Esophagus squamous epithelium (tissue), 5 donors: ENCODE results near the gene PLEKHA7. TPM values are rescaled to one million over a fixed set of nuclear protein-coding genes. Genes with fewer than 3 reads are reported as not detected.

Experiments used
- DNase-seq: peaks from one replicate; lab custom pipeline; 2025; lab: John Stamatoyannopoulos, UW
- H3K27ac ChIP-seq, 4 donors: fragments of 200-600 bp; sonication (generic); one replicate each; pipeline ENCODE4 v1.5.1; 2016 to 2019; ENCODE audit warnings: mild to moderate bottlenecking in 1 of 4
- H3K27me3 ChIP-seq, 4 donors: fragments of 200-600 bp; sonication (generic); 1 replicate in 3 of 4; 2 replicates in 1 of 4; pipeline versions ENCODE4 v1.5.1 to v1.6.0; 2017 to 2021; ENCODE audit warnings: antibody characterized with exemption in 1 of 4
- H3K36me3 ChIP-seq, 3 donors: fragments of 200-600 bp; sonication (generic); one replicate each; pipeline ENCODE4 v1.5.1; 2016 to 2019
- H3K4me1 ChIP-seq, 3 donors: fragments of 200-600 bp; sonication (generic); one replicate each; pipeline ENCODE4 v1.5.1; 2017 to 2019
- H3K4me3 ChIP-seq, 4 donors: fragments of 200-600 bp; sonication (generic); 1 replicate in 3 of 4; 2 replicates in 1 of 4; pipeline ENCODE4 v1.5.1; 2016 to 2019; ENCODE audit warnings: mild to moderate bottlenecking in 2 of 4, moderate library complexity in 1 of 4
- H3K9me3 ChIP-seq, 3 donors: fragments of 200-600 bp; sonication (generic); one replicate each; pipeline ENCODE4 v1.5.1; 2016 to 2019
- POLR2A ChIP-seq, 4 donors: fragments of 450-650 bp; IDR thresholded peaks; one replicate each; pipeline ENCODE4 v1.6.1; 2017; ENCODE audit warnings: antibody characterized with exemption in 4 of 4, mild to moderate bottlenecking in 4 of 4, moderate library complexity in 3 of 4
- WGBS, 2 donors: methylation state at CpG; one replicate each; pipeline ENCODE4 v1.1.5; 2018; 5-methylcytosine and 5-hydroxymethylcytosine counted together
- intact Hi-C: fragments of 100-400 bp; cut with DNase I; formaldehyde crosslinking; loops from one replicate; pipeline ENCODE4 v1.15.0; 2022
- total RNA-seq, 4 donors: library from RNA; depleted of rRNA; stranded (reverse); fragments of >200 nt; gene quantifications; one replicate each; pipeline ENCODE4 v1.1.0, GENCODE V29; 2016
- TF ChIP-seq, protein P1 (sequence below), 6 experiments: fragments of 450-650 bp in 4 of 6; fragments of 200-600 bp in 2 of 6; sonication (generic) in 2 of 6; IDR thresholded peaks; one replicate each; pipeline ENCODE4 v1.5.1; 2016 to 2019; ENCODE audit warnings: antibody characterized with exemption in 6 of 6, mild to moderate bottlenecking in 4 of 6, moderate library complexity in 4 of 6
- donor health status: DM: yes; HTN: yes; CAD: no.

PLEKHA7 gene
- total RNA-seq, 4 donors from 2014 or later = 49.8 to 129 (median 59.3) TPM

DNA sequence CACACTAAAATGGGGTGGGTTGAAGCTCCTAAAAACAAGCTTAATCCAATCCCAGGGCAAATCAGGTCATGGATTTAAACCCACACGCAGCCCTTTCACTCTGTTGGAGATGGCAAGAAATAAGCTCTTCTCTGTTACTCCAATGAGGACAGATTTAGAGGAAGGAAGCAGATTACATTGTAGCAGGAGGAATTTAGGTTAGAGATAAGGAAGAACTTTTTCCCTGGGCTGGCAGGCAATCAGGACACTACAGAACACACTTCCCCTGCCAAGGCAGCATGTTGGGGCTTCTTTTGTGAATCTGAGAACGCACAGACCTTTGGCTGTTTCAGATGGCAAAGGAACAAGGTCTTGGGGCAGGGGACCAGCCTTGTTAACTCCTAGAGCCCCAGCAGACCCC lies 229.5 kb downstream of the PLEKHA7 start:
- Histone ChIP-seq H3K4me3 (no peak overlapping the region), H3K4me1 (peaks cover 0 to 78% (median 25%) of the 10 kb centered on the region in 3 donors), H3K27me3 (no peaks in the 10 kb centered on the region), H3K36me3 (peaks cover 0 to 56% (median 3%) of the 10 kb centered on the region in 3 donors), H3K9me3 (no peaks in the 10 kb centered on the region), H3K27ac (no peak overlapping the region)
- no peak for DNase-seq
- no peak for TF ChIP-seq POLR2A (IDR thresholded peaks at IDR 0.05)
- TF ChIP-seq, protein P1, sequence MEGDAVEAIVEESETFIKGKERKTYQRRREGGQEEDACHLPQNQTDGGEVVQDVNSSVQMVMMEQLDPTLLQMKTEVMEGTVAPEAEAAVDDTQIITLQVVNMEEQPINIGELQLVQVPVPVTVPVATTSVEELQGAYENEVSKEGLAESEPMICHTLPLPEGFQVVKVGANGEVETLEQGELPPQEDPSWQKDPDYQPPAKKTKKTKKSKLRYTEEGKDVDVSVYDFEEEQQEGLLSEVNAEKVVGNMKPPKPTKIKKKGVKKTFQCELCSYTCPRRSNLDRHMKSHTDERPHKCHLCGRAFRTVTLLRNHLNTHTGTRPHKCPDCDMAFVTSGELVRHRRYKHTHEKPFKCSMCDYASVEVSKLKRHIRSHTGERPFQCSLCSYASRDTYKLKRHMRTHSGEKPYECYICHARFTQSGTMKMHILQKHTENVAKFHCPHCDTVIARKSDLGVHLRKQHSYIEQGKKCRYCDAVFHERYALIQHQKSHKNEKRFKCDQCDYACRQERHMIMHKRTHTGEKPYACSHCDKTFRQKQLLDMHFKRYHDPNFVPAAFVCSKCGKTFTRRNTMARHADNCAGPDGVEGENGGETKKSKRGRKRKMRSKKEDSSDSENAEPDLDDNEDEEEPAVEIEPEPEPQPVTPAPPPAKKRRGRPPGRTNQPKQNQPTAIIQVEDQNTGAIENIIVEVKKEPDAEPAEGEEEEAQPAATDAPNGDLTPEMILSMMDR (IDR thresholded peaks at IDR 0.05) = no peak
- intact Hi-C loops = loop anchor here (5.0 kb wide), 1 partner anchor 98 kb away; no protein-coding TSS in a partner anchor
- 41 to 62% methylated on average over 2 of the region's 2 CpGs for WGBS, 2 donors

DNA sequence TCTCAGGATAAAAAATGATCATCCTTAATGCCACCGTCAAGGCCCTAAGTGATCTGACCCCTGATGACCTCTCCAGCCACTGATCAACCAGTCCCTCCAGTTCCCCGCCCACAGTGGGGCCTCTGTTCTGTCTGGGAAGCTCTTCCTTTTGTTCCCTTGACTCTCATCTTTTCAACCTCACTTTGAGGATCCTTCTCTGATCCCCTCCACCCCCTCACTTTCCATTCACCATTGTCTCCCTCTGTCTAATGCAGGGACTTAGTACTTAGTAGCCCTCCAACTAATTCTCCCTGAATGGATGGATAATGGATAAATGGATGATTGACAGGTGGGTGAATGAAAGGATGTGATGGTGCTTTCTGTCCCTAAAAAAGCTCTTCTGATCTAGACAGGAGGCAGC lies 230.1 kb downstream of the PLEKHA7 start:
- no peak for DNase-seq
- no peak overlapping the region for H3K4me3 ChIP-seq
- intact Hi-C loops = no loop called here
- no peaks in the 10 kb centered on the region for H3K9me3 ChIP-seq
- H3K36me3 ChIP-seq = peaks cover 0 to 51% (median 0%) of the 10 kb centered on the region in 3 donors
- 55 to 76% methylated on average over 2 of the region's 2 CpGs for WGBS, 2 donors
- H3K27me3 ChIP-seq = no peaks in the 10 kb centered on the region
- no peak for TF ChIP-seq POLR2A (IDR thresholded peaks at IDR 0.05)
- TF ChIP-seq, protein P1 (IDR thresholded peaks at IDR 0.05) = no peak
- H3K4me1 ChIP-seq = peaks cover 0 to 78% (median 22%) of the 10 kb centered on the region in 3 donors
- H3K27ac ChIP-seq = no peak overlapping the region

DNA sequence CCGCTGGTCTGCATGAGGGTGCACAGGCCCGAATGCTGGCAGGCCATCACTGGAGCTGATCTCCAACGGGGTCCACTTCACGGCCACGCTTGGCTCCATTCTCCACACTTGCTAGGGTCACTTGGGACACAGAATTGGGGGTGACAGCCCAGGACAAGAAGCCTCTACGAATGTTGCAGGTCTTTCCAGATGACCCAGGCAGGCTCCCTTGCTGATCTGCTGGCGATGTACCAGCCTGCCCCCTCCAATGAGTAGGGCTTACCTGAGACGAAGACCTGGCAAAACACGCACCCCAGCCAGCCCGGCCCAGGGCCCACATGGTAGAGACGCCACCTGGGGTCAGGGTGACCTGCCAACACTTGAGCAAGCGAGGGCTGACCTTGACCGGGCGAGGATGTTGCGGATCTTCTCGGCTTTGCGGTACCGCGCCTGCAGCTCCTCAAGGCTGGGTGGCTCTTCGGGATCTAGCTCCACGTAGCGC lies 230.9 kb downstream of the PLEKHA7 start:
- peaks cover 0 to 78% (median 14%) of the 10 kb centered on the region in 3 donors for H3K4me1 ChIP-seq
- 97% methylated on average over 16 of the region's 22 CpGs; no CpG with 5 or more reads in 1 of the 2 donors for whole genome bisulfite sequencing, 2 donors
- intact Hi-C loops = no loop called here

DNA sequence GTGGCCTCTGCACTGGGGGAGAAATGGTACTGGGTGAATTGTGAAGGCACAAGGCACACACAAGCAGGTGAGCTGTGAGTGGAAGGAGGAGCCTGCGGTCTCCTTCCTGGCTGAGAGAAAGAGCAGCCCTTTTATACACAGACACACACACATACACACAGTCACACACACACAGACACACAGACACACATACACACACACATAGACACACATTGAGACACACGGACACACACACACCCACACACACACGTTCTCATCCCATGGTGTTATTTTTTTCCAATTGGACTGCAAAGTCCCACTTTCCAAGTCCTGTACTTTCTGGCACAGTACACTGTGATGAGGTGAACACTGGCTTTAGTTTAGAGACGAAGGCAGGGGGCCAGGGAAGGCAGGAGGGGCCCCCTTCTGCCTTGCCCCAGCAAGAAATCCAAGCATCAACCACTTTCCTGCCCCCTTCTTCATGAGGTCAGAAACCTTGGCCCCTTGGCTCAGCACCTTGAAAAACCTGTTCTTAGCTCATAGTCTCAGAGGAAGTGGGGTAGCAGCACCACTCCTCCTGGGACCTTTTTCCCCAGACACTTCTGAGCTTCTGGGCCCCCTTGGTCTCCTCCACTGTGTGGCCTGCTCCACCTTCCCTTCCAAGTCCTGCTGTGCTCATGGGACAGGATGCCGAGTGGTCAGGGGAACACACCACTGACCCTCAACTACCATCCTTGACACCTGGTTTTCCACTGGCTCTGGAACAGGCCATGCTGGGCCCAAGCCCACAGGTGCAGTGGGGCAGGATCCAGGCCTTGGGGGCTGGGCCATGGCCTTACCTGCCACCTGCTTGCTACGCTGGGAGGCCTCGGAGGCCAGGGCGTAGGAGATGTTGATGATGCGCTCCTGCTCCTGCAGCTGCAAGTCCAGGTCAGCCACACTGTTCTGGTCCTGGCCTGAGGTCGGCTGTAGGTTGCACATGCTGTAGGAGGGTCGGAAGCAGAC lies 232.0 kb downstream of the PLEKHA7 start:
- intact Hi-C loops = no loop called here
- no peaks in the 10 kb centered on the region for H3K9me3 ChIP-seq
- TF ChIP-seq, protein P1 (IDR thresholded peaks at IDR 0.05) = no peak
- no peak for TF ChIP-seq POLR2A (IDR thresholded peaks at IDR 0.05)
- H3K36me3 ChIP-seq = peaks cover 0 to 65% (median 0%) of the 10 kb centered on the region in 3 donors
- 68 to 76% methylated on average over 5 to 10 of the region's 11 CpGs for WGBS, 2 donors
- H3K4me1 ChIP-seq = peaks cover 0 to 78% (median 3%) of the 10 kb centered on the region in 3 donors
- no peak for DNase-seq
- H3K27me3 ChIP-seq = no peaks in the 10 kb centered on the region
- H3K4me3 ChIP-seq = no peak overlapping the region
- H3K27ac ChIP-seq = no peak overlapping the region

More for the DNA sequence above, 230.9 kb downstream of the PLEKHA7 start:
- TF ChIP-seq POLR2A (IDR thresholded peaks at IDR 0.05) = no peak
- TF ChIP-seq, protein P1 (IDR thresholded peaks at IDR 0.05) = no peak
- Histone ChIP-seq H3K9me3 (no peaks in the 10 kb centered on the region), H3K27me3 (no peaks in the 10 kb centered on the region), H3K36me3 (peaks cover 0 to 54% (median 0%) of the 10 kb centered on the region in 3 donors), H3K27ac (no peak overlapping the region), H3K4me3 (no peak overlapping the region)
- no peak for DNase-seq
